H1 (cell line): Measurements from ENCODE around the gene POLR2F. TPM values are rescaled to one million over a fixed set of nuclear protein-coding genes. Genes with fewer than 3 reads are reported as not detected.

Source experiments
- CTCF ChIA-PET: fragments of 300-600 bp; sonication (Branson Sonifier 250); formaldehyde crosslinking; loops from one replicate; lab custom pipeline; 2021; ENCODE audit not compliant: partially characterized antibody; lab: Charles Lee
- POLR2A ChIA-PET: fragments of 300-600 bp; sonication (Branson Sonifier 250); formaldehyde crosslinking; loops from one replicate; lab custom pipeline; 2021; ENCODE audit warnings: inconsistent platforms; ENCODE audit not compliant: partially characterized antibody; lab: Charles Lee
- DNase-seq, 2 experiments: peaks; one replicate each; pipeline versions ENCODE4 v3.0.0 to v3.0.0-alpha.2; 2010 to 2022; ENCODE audit warnings: low spot score in 2 of 2, low read depth in 1 of 2, mixed read lengths in 1 of 2
- FAIRE-seq: peaks from 2 replicates; lab custom pipeline; 2011; peaks lifted over from hg19 to GRCh38; lab: Jason Lieb, UNC
- H2AFZ ChIP-seq: 2 replicates; pipeline ENCODE4 v1.8.1; 2012; ENCODE audit warnings: low read length, inconsistent platforms
- H2AK5ac ChIP-seq: 2 replicates; pipeline ENCODE4 v1.6.1; 2013; ENCODE audit warnings: low read depth, low read length
- H2BK120ac ChIP-seq: replicated peaks from 2 replicates; pipeline ENCODE3; 2013; ENCODE audit warnings: low read depth, low read length, inconsistent platforms
- H2BK12ac ChIP-seq: 2 replicates; pipeline ENCODE4 v1.6.1; 2013; ENCODE audit warnings: low read depth, low read length
- H2BK15ac ChIP-seq: 2 replicates; pipeline ENCODE4 v1.6.1; 2013; ENCODE audit warnings: low read length
- H2BK20ac ChIP-seq: 2 replicates; pipeline ENCODE4 v1.6.1; 2013; ENCODE audit warnings: low read length
- H2BK5ac ChIP-seq: 2 replicates; pipeline ENCODE4 v1.6.1; 2013; ENCODE audit warnings: low read depth, low read length
- H3K14ac ChIP-seq: 2 replicates; pipeline ENCODE4 v1.6.1; 2013; ENCODE audit warnings: inconsistent platforms; ENCODE audit not compliant: insufficient read length
- H3K18ac ChIP-seq: 2 replicates; pipeline ENCODE4 v1.6.1; 2013; ENCODE audit warnings: low read length; ENCODE audit errors: extremely low read depth
- H3K23ac ChIP-seq: 2 replicates; pipeline ENCODE4 v1.6.1; 2013; ENCODE audit warnings: inconsistent platforms; ENCODE audit not compliant: insufficient read length
- H3K23me2 ChIP-seq: 2 replicates; pipeline ENCODE4 v1.6.1; 2013; ENCODE audit warnings: low read depth, low read length
- H3K27ac ChIP-seq: 2 replicates; pipeline ENCODE4 v1.6.1; 2011; ENCODE audit warnings: low read depth, low read length, inconsistent platforms
- H3K27me3 ChIP-seq, 4 experiments: replicated peaks in 1 of 4; 1 replicate in 1 of 4; 2 replicates in 3 of 4; pipeline versions ENCODE4 v1.6.1 to v1.8.1; 2011 to 2013; ENCODE audit warnings: low read length in 3 of 4, mild to moderate bottlenecking in 3 of 4, inconsistent platforms in 2 of 4, mixed read lengths in 2 of 4, moderate library complexity in 1 of 4; ENCODE audit not compliant: control insufficient read depth in 3 of 4, insufficient read depth in 3 of 4; ENCODE audit errors: extremely low read depth in 1 of 4
- H3K36me3 ChIP-seq, 4 experiments: 2 replicates each; pipeline versions ENCODE4 v1.6.1 to v1.8.1; 2011 to 2013; ENCODE audit warnings: mild to moderate bottlenecking in 4 of 4, low read length in 3 of 4, moderate library complexity in 2 of 4, control low read depth in 1 of 4, inconsistent platforms in 1 of 4; ENCODE audit not compliant: insufficient read depth in 4 of 4, control insufficient read depth in 2 of 4
- H3K4ac ChIP-seq: replicated peaks from 2 replicates; pipeline ENCODE3; 2013; ENCODE audit warnings: low read length, low read depth, mixed read lengths, inconsistent platforms; ENCODE audit not compliant: insufficient read length
- H3K4me1 ChIP-seq, 4 experiments: replicated peaks in 1 of 4; 1 replicate in 1 of 4; 2 replicates in 3 of 4; pipeline versions ENCODE4 v1.6.1 to v1.8.1; 2011 to 2013; ENCODE audit warnings: low read length in 3 of 4, inconsistent platforms in 2 of 4, mixed read lengths in 1 of 4; ENCODE audit not compliant: insufficient read depth in 4 of 4, control insufficient read depth in 3 of 4
- H3K4me2 ChIP-seq, 2 experiments: 2 replicates each; pipeline versions ENCODE4 v1.6.1 to v1.8.1; 2011 to 2013; ENCODE audit warnings: low read depth in 2 of 2, low read length in 2 of 2, control low read depth in 1 of 2, inconsistent platforms in 1 of 2, mild to moderate bottlenecking in 1 of 2; ENCODE audit not compliant: insufficient read depth in 1 of 2
- H3K4me3 ChIP-seq, 4 experiments: fragments of 200-600, 300-600 bp in 1 of 4; sonication (generic), shearing (Covaris generic), sonication (Bioruptor Twin) in 1 of 4; 2 replicates each; pipeline versions ENCODE4 v1.5.1 to v1.8.1; 2011 to 2016; ENCODE audit warnings: low read length in 4 of 4, low read depth in 3 of 4, control low read depth in 2 of 4, inconsistent platforms in 2 of 4, mild to moderate bottlenecking in 2 of 4, mixed read lengths in 1 of 4, moderate library complexity in 1 of 4; ENCODE audit not compliant: insufficient read depth in 2 of 4; ENCODE audit errors: extremely low read depth in 1 of 4
- H3K56ac ChIP-seq: replicated peaks from 2 replicates; pipeline ENCODE3; 2013; ENCODE audit warnings: low read depth, mild to moderate bottlenecking, mixed read lengths, low read length, inconsistent platforms; ENCODE audit not compliant: insufficient read length
- H3K79me1 ChIP-seq: 2 replicates; pipeline ENCODE4 v1.6.1; 2013; ENCODE audit warnings: low read depth, low read length, control low read depth
- H3K79me2 ChIP-seq, 2 experiments: 2 replicates each; pipeline versions ENCODE4 v1.6.1 to v1.8.1; 2012 to 2013; ENCODE audit warnings: low read length in 2 of 2, mild to moderate bottlenecking in 2 of 2, inconsistent platforms in 1 of 2; ENCODE audit not compliant: insufficient read depth in 2 of 2, control insufficient read depth in 1 of 2
- H3K9ac ChIP-seq, 4 experiments: replicated peaks in 1 of 4; 1 replicate in 1 of 4; 2 replicates in 3 of 4; pipeline versions ENCODE4 v1.6.1 to v1.8.1; 2011 to 2013; ENCODE audit warnings: low read depth in 3 of 4, low read length in 3 of 4, control low read depth in 2 of 4, mild to moderate bottlenecking in 2 of 4, moderate library complexity in 2 of 4, inconsistent platforms in 1 of 4; ENCODE audit errors: extremely low read depth in 1 of 4
- H3K9me3 ChIP-seq, 2 experiments: 2 replicates each; pipeline versions ENCODE4 v1.6.1 to v1.8.1; 2012 to 2013; ENCODE audit warnings: mild to moderate bottlenecking in 2 of 2, moderate library complexity in 2 of 2, control low read depth in 1 of 2, inconsistent platforms in 1 of 2, low read depth in 1 of 2, low read length in 1 of 2, mixed read lengths in 1 of 2; ENCODE audit not compliant: insufficient read depth in 2 of 2
- H4K20me1 ChIP-seq, 2 experiments: replicated peaks in 1 of 2; 2 replicates each; pipeline versions ENCODE3 to v1.8.1; 2011 to 2013; ENCODE audit warnings: inconsistent platforms in 2 of 2, low read length in 2 of 2, mild to moderate bottlenecking in 1 of 2; ENCODE audit not compliant: insufficient read depth in 2 of 2, control insufficient read depth in 1 of 2
- H4K5ac ChIP-seq: 2 replicates; pipeline ENCODE4 v1.6.1; 2013; ENCODE audit warnings: low read length, low read depth, mixed read lengths, inconsistent platforms; ENCODE audit not compliant: insufficient read length
- H4K8ac ChIP-seq: 2 replicates; pipeline ENCODE4 v1.8.0; 2013; ENCODE audit warnings: mild to moderate bottlenecking, moderate library complexity, low read length, inconsistent platforms; ENCODE audit not compliant: insufficient read depth; ENCODE audit errors: extremely low read depth
- H4K91ac ChIP-seq: replicated peaks from 2 replicates; pipeline ENCODE3; 2013; ENCODE audit warnings: low read length, mixed read lengths, inconsistent platforms; ENCODE audit not compliant: insufficient read length
- CREB1 ChIP-seq: IDR thresholded peaks from 2 replicates; pipeline ENCODE4 v1.6.1; 2012; ENCODE audit warnings: inconsistent platforms
- FOSL1 ChIP-seq: IDR thresholded peaks from 2 replicates; pipeline ENCODE4 v1.6.1; 2011; ENCODE audit warnings: mild to moderate bottlenecking, low read depth, low read length, moderate library complexity; ENCODE audit not compliant: insufficient read depth
- NRF1 ChIP-seq: IDR thresholded peaks from 2 replicates; pipeline ENCODE4 v1.6.1; 2011; ENCODE audit warnings: mild to moderate bottlenecking, low read depth, low read length, improper control_type of control experiment
- SIN3A ChIP-seq, 2 experiments: IDR thresholded peaks in 1 of 2; conservative IDR thresholded peaks in 1 of 2; 2 replicates each; pipeline ENCODE4 v1.6.1; 2011 to 2012; ENCODE audit warnings: low read length in 2 of 2, improper control_type of control experiment in 1 of 2, low read depth in 1 of 2, mild to moderate bottlenecking in 1 of 2
- SP4 ChIP-seq: IDR thresholded peaks from 2 replicates; pipeline ENCODE4 v1.6.1; 2012; ENCODE audit warnings: low read length, inconsistent platforms
- YY1 ChIP-seq: IDR thresholded peaks from 2 replicates; pipeline ENCODE4 v1.6.1; 2011; ENCODE audit warnings: low read depth, mild to moderate bottlenecking, low read length
- WGBS, 2 experiments: shearing (Covaris generic) in 1 of 2; methylation state at CpG; one replicate each; pipeline versions ENCODE4 v1.1.6 to v1.1.7; 2013 to 2015; ENCODE audit warnings: low lambda C conversion rate in 2 of 2, mixed read lengths in 2 of 2, inconsistent platforms in 1 of 2, low coverage in 1 of 2, missing lambda C conversion rate in 1 of 2; ENCODE audit not compliant: insufficient replicate concordance in 2 of 2, insufficient coverage in 1 of 2, insufficient read length in 1 of 2; ENCODE audit errors: extremely low coverage in 1 of 2, missing lambda C conversion rate in 1 of 2; 5-methylcytosine and 5-hydroxymethylcytosine counted together
- polyA plus RNA-seq, 7 experiments: library from polyadenylated mRNA; depleted of rRNA in 3 of 7; stranded (reverse) in 5 of 7; unstranded in 2 of 7; fragments of >200 nt in 5 of 7; fragments of 200-250 nt in 2 of 7; gene quantifications; 1 replicate in 5 of 7; 2 replicates in 1 of 7; 4 replicates in 1 of 7; pipeline versions ENCODE4 v1.2.1 to v1.2.3, GENCODE V29; 2011 to 2013; ENCODE audit warnings: missing spikeins in 2 of 7, mixed read lengths in 2 of 7
- total RNA-seq: library from RNA; stranded (reverse); fragmentation: NEBNext Ultra II Directional; extraction: Animal tissue kit (Norgen Biotek cat#: 25700); gene quantifications from 2 replicates; pipeline ENCODE4 v1.2.1, GENCODE V29; 2021

The POLR2F gene
- total and polyA plus RNA-seq, 2 of the 8 experiments (the other 6 are each of a cell fraction or from before 2014, with no cell fraction given), result 150 to 176 TPM

DNA sequence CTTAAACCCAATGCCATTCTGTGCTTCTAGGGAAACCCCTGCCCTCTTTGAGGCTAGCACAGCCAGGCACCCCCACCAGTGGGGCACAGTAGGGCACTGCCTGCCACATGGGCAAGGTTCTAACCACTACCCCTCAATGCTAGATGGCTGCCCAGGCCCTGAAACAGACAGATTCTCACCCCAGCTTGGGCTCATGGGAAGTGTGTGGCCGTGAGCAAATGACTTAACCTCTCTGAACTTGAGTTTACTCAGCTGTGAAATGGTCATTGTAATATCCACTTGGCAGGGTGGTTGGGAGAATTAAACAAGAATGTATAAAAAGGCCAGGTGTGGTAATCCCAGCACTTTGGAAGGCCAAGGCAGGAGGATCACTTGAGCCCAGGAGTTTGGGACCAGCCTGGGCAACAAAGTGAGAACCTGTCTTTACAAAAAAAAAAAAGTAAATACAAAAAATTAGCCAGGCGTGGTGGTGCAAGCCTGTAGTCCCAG lies 22.5 kb upstream of the POLR2F start:
- no peak for DNase-seq
- Histone ChIP-seq H3K23ac (no peak overlapping the region), H2BK120ac (no peak overlapping the region), H3K9me3 (no peaks in the 10 kb centered on the region), H2BK15ac (no peak overlapping the region), H3K4me2 (no peak overlapping the region), H3K4me3 (no peak overlapping the region), H3K27ac (no peak overlapping the region), H4K5ac (no peak overlapping the region), H4K8ac (no peak overlapping the region), H4K91ac (no peak overlapping the region), H2BK12ac (no peak overlapping the region), H4K20me1 (peaks cover 0 to 8% of the 10 kb centered on the region in 2 experiments), H3K14ac (no peak overlapping the region), H2AFZ (no peak overlapping the region), H3K36me3 (peaks cover 2 to 12% (median 8%) of the 10 kb centered on the region in 4 experiments; a peak in 6 of 8 replicates), H2BK5ac (no peak overlapping the region), H3K18ac (no peak overlapping the region), H3K79me2 (no peaks in the 10 kb centered on the region), H3K9ac (no peak overlapping the region), H3K27me3 (no peaks in the 10 kb centered on the region), H3K4me1 (peaks cover 0 to 5% (median 3%) of the 10 kb centered on the region in 4 experiments; a peak in 5 of 7 replicates), H3K23me2 (no peaks in the 10 kb centered on the region), H3K56ac (no peak overlapping the region)
- 92% methylated on average over 2 of the region's 2 CpGs; no CpG with 5 or more reads in 1 of the 2 experiments for WGBS, 2 experiments
- ChIA-PET CTCF (interaction anchor here (0.6 to 10.4 kb wide), 17 partner anchors 9 to 1363 kb away, joined by 3 to 158 read pairs (median 4); partner anchors contain the start of genes C22orf23 and POLR2F), POLR2A (interaction anchor here (0.6 to 3.1 kb wide), 6 partner anchors 13 to 106 kb away, joined by 3 to 11 read pairs (median 3); partner anchors contain the start of genes EIF3L and MICALL1)
- TF ChIP-seq SP4 (no peak), YY1 (no peak), SIN3A (conservative IDR thresholded peaks at IDR 0.05 in 1 of 2, IDR thresholded peaks at IDR 0.05 in 1 of 2; ENCODE audit: low read depth in 1 of 2, low read length in 2 of 2) (no peak), FOSL1 (no peak), NRF1 (no peak), CREB1 (no peak)
- TF ChIP-seq, all 59 proteins: peak for 0
- no peak for FAIRE-seq
- H2AK5ac ChIP-seq, result no peak overlapping the region
- H3K79me1 ChIP-seq, result no peaks in the 10 kb centered on the region
- no peak overlapping the region for H3K4ac ChIP-seq
- no peak overlapping the region for H2BK20ac ChIP-seq
